HG03565 (cell line): ENCODE measurements around the gene ANO10.
"Not testable (repeated sequence)": the region's sequence is repeated elsewhere in the genome, so short reads cannot be mapped to it uniquely, and the experiment has no call there.

Source experiments
- ATAC-seq: cut with Tn5 transposase; IDR thresholded peaks from one replicate; pipeline ENCODE4 v1.9.1; 2021; ENCODE audit warnings: mild to moderate bottlenecking, moderate library complexity; ENCODE audit not compliant: unreplicated experiment

Gene ANO10

DNA sequence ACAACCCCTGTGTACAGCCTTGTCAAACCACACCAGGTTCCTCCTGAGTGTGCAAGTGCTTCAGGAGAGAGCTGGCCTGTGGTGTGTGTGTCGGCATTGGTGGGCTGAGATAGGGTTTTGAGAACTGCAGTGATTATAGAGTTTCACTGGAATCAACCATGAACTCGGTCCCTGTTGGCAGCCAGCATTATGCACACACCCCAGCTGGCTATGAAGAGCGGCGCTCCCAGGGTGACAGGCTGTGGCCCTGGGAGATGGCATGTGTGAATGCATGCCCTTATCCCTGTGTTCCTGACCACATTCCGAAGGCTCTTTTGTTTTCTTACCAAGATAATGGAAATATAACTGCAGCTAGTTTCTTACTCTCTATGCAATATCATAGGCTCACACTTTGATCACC lies 233.6 kb downstream of the ANO10 start:
- no peak for ATAC-seq

DNA sequence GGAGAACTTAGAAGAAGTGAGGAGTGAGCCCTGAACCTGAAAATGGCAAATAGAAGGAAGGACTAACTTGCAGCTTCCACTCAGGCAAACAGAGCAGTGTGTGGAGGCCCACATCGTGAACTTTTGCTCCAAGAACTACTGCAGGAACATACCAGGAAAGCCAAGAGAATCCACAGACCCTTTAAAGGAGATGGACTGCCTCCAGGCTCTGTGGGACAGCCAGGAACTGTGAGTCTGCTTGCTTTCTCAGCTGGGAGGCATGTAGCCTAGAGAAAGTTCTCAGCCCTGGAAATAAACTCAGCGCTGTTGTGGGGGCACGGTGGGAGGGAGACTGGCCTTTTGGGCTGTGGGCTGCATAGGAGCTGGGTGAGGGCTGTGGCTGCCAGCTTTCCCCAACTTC lies 242.5 kb downstream of the ANO10 start:
- ATAC-seq: no peak

DNA sequence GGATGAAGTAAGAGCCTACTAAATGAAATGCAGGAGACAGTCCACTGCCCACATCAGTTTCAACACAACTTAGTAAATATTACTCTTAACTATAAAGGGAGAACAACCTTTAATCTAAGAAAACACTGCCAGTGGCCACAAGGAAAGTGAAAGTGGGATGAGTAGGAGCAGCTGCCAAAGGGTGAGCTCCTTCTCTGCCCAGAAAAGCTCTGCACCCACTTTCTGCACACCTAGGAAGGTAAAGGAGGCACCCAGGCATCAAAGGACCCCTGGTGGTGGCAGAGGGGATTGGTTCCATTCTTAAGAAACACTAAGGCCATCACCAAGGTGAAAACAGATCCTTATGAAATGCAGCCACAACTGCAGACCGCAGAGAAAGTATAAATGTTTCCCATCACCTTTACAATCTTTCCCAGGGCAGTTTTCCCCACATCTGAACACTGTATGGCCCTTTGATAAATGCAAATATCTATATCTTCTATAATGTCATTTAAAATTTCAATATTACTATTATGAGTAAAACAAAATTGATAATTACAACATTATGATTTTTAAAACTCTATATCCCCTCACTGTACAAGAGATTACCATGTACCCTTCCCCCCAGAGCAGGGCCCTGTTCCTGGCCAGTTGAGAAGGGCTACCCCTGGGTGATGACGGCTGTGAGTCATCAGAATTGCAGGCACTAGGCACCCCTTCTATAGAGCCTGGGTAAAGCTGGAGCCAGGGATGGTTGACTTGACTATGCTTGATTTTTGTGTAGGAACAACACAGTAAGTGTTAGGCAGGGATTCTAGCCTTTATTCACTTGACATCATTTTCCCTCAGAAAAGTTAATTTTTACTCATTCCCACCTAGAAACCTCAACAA lies 243.5 kb downstream of the ANO10 start:
- peak; percentile 51 for ATAC-seq

DNA sequence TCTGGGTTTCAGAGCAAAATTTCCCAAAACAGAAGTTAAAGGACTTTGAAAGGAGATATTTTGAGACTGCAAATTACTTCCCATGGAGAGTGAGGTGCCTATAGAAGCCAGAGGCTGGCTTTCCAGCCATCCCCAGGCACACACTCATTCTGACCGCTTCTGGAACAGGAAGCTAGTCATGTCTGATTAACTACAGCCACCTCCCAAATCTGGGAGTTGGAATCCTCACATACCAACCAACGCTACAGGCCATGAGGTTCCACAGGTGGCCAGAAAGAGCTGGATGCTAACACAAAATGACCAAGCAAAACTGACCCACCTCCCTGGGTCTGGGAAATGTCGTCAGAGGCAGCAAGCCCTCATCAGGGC lies 248.3 kb downstream of the ANO10 start:
- no peak for ATAC-seq

DNA sequence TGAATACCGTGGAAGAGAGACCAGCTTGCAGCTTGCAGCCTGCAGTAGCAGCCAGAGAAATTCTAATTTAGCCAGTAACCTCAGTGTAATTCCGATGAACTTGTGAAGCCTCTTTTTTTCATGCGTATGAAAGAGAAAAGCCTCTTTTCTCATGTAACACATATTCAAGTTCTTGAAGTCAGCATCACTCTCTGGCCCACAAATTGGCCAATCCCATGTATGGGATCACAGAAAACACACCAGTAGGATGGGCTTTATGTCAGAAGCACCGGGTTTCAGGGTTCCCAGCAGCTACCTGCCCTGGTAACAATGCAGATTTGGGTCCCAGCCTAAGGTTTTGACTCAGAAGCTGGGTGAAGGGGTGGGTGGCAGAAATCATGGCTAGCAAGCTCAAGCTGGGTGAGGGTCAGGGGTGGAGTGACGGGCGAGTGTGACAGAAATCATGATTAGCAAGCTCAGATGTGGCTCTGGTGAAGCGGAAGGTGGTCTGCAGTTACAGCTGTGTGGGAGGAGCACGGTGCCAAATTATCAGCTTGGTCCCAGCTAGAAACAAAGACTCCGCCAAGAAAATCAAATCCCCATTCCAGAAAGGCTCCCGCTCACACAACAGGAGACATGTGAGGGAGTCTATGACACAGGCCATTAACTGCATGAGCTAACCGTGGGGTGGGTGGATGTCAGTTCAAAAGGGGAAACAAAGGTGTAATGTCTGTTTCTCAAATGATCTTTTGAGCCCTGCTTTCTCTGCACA lies 248.8 kb downstream of the ANO10 start:
- ATAC-seq: no peak

DNA sequence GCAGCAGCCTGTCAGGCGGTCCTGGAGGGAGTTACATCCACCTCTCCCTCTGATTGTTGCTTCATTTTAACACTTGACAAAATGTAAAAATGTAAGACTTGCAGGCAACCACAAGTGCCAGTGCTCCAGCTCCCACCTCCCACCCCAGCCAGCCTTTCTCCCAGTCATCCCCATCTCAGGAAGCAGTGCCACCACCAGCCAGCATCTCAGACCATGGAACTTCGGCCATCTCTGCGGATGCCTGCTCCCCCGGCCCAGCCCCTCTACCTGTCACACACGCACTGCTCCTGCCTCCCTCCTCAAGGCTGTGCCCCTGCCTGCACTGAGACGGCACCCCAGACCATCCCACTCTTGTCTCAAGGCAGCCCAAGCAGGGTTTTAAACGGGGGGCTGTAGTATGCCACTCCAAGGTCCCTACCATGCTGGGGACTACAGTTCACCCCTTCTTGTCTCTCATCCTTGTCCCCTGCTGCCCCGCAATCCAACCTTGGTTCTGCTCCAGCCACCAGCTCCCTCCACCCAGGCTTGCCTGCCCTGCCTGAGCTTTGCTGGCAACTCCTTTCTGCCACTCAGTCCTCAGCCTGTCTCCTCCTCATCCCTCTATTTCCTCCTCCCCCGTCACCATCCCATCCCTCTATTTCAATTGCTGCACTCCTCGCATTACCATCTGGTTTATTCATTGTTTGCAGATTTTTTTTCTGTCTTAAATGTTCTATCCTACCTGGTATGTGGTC lies 249.6 kb downstream of the ANO10 start:
- no peak for ATAC-seq

DNA sequence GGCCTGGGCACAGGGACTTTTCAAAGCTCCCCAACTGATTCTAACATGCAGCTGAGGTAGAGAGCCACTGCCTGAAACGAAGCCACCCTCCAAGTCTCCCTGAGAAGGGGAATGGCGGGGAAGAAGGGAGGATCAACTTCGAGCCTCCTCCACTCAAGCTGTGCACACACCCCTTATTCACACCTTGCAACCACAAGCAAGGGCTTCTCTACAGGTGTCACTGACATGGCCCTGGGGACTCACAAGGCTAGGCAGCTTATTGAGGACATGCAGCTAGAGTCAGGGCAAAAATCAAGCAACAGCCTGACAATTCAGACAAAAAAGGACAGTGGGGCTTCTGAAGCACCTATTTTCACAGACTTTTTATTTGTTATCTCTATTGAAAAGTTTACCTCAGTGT lies 250.3 kb downstream of the ANO10 start:
- no peak for ATAC-seq

DNA sequence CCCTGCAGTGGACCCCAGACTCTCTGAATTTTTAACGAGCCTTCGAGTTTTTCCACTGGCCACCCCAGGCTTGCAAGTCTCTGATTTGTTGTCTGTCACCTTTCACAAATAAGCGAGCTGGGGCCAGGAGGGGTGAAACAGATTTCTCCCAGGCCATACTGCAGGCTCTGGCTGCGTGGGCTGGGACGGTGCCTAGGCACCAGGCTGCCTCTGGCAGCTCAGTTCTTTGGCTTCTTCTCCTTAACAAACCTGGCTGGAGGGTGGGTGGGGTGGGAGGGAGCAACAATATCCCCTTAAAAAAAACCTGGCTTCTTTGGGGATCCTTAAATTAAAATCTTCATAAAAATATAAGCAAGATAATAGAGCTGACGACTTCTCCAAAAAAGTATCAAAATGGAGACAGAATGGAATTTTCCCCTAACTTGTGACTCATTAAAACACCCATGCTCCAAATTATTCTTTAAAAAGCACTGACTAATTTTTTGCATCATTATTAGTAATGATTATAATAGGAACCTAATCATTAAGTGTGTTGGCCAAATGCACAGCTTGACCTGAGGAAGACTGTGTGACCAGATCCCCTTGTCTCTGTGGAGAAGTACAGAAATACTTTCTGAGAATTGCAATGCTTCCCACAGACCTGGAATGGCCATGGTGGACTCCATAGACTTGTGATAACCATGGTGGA lies 251.4 kb downstream of the ANO10 start:
- ATAC-seq: no peak

DNA sequence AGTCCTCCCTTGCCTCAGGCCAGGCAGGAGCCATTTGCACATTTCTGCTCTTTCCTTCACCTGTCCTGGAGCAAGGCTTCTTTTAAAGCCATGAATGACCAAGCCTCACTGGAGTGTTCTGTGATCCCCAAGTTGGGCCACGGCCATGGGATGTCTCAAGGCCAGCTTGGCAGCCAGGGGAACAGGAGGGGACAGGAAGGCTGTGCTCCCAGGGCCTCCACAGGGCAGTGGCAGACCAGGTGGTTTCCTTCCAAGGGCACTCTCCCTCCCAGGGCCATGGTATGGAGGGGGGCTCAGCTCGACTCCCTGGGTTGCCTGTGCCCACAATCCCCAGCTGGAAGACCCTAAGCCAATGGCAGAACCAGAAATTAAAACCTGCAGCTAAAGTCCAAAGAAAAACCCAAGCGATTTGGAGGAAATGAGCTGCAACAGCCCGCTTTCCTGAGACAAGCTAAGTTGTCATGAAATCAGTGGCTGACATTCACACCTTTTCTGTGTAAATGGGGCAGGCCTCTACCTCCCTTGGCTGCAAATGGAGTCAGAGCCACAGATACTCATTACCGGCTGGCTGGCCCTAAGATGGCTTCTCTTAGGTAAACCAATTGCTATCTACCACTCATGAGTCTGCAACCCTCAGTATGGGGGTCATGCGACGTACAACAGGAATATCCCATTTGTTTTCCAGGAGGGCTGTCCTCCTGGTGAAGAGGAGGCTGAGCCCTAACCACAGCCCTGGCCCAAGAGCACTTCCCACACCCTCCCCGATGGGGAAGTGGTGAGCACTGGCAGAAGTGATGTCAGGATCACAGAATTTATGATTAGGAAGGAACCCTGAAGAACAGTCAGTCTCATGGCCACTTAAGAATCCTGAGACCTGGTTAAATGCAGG lies 252.2 kb downstream of the ANO10 start:
- ATAC-seq: no peak

DNA sequence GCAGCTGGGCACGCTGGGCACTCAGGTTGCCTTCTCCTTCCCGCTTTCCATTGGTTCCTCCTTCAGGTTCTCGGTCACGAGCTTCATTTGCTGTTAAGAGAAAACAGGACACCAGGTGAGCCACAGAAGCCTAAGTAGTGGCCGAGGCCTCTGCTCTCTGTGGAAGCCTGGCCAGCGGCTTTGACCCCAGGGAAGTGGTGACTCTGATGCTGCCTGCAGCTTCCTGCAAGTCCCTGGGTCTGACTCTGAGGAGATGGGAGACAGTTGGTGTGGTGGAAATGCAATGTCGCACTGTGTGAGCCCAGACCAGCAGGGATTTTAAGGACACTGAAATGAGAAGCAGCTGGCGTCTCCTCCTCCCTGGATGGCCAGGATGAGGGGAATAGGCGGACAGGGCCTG lies 254.9 kb downstream of the ANO10 start:
- no peak for ATAC-seq

DNA sequence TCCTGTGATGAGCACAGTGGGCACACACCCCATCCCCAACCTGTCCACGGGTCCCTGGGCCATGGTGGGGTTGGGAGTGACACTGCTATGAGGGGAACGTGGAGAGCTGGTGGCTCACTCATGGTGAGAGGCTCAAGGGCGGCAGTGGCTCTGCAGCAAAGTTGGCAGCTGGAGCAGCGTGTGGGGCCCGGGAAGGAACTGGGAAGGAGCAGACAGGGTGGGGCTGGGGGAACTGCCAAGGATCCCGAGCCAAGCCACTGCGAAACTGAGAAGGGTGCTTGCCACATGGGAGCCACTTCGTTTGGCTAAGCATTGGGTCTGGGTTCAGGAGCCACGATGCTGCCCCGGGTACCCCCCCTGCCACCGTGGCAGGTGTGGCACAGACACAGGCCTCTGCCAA lies 255.3 kb downstream of the ANO10 start:
- ATAC-seq: no peak

DNA sequence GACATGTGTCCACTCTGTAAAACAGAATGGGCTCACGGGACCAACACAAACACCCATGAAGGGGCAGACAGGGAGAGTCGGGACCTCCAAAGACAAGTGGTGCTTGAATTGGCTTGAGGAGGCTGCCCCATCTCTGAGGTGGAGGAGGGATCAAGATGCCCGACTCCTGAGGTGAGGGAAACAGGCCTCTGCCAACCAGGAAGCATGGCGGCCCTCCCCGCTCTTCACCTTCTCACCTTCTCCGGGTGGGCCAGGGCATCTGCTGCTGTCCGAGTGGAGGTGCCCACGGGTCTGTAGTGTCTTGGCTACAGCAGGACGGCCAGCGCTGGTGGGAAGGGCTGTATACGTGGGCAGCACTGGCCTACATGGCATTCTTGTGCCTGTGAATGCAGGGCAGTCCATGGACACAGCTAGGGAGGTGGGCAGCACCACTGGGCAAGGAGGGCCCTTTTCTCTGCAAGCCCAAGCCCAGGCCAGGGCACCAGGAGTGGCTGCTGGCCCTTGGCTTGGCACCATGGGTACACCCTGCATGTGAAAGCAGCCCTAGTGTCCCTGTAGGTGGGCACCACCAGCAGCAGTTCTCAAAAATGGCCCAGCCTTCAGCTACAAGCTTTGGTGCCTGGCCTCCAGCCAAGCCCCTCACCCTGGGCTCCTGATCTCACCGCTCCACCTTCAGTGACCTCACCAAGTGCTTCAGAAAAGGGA lies 256.1 kb downstream of the ANO10 start:
- ATAC-seq: no peak

DNA sequence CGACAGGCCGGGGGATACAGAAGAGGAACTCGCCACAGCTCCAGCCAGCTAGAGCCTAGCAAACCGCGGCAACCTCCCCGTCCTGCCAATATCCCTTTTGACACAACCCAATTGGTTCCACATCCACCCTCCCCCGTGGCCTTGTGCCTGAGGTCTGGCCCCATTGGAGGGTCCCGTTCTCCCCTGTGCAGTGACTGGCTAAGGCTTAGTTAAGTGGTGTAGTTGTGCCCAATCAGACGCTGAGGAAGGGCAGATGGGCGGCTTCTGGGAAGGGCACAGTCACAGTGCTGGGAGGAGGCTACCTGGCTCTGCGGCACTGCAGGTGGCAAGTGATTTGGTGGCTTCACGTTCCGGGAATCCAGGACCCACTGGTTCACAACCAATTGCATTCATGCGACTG lies 256.9 kb downstream of the ANO10 start:
- ATAC-seq: no peak

DNA sequence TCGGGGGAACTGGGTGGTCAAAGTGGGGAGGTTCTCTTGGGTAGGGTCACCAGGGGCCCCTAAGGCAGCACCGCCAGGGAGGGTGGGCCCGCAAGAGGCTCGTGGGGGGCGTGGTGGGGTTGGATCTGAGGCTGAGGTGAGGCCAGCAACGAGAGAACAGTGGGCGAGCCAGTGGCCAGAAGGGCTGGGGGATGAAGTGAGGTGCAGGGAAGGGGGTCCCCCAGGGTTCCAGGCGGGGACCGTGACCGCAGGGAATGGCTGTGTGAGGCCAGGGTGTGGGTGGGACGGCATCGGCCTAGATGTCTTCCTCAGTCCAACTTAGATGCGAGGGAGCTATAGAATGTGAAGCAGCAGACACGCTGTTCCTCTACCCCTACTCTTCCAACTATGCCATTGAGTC lies 257.3 kb downstream of the ANO10 start:
- no peak for ATAC-seq

DNA sequence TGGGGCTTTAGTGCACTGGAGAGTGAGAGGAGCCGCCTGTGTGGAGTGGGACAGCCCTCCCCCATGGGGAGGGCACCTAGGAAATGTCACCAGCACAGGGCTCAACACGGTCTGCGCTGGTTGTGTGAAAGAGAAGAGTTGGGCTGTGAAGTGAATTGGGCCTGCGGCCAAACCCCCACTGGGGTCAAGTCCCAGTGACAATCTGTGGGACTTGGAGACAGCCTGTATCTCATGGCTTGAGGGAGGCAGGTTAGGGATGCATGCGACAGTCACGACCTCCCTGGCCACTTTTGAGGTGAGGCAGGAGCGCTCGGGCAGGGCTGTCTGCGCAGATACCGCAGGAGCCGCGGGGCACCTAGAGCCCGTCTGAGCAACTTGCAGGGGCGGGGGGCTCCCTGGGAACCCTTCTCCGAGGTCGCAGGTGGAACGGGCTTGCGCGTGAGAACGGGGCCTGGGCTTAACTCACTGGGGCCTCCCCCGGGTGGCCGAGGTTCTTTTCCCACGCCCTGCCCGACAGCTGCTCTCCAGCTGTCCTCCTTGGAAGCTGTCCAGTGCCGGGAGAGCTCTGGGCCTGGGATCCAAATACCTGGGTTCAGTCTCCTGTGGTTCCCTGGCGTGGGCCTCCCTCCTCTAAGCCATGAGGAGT lies 258.1 kb downstream of the ANO10 start:
- no peak for ATAC-seq

DNA sequence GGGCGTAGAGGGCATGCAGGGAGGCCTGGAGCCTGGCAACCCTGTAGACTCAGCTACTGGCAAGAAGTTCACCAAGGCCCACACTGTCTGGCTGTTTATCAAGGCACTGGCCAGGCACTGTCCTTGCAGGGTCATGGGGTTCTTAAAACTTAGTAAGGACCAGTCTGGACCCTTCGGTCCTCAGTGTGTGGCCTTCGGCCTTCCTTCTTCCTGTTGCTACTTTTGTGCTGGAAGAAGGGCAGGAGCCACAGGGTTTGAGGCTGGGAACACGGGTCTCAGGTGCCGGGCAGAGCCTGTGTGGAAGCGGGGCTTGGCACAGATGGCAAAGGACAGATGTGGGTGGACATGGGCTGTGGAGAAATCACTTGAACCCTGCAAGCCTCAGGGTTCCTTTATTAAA lies 258.9 kb downstream of the ANO10 start:
- no peak for ATAC-seq

DNA sequence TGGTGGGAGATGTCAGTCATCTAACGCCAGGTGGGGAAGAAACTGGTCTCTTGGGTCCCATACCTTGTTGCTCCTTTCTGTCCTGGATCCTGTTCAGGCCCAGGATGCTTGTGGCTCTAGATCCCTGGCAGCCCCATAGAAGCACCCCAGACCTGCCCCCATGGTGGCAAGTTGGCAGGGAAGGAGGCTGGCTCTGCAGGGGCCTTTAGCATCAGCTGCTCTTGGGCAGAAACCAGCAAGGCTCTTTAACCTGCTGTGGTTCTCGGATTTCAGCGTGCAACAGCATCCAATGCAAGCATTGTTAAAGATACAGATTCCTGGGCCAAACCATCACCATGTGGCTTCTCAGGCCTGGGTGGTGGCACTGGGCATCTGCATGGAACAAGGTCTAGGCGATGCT lies 259.6 kb downstream of the ANO10 start:
- ATAC-seq: no peak

DNA sequence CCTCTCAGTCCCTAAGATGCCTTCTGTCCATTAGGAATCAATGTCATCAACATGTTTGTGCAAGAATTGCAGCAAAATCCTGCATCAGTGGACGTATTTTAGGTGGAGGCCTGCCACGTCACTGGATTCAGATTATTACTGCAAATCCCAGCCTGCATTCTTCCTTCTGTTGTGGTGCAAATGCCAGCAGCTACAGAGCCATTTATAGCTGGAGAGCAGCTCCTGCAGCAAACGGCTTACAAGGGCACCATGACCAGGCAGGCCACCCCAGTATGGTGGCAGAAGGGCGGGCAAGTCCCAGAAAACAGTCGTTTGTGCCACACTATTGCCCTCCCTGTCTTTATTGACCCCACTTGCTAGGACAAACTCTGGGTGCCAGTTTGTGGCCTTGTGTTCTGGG lies 260.7 kb downstream of the ANO10 start:
- ATAC-seq: no peak

DNA sequence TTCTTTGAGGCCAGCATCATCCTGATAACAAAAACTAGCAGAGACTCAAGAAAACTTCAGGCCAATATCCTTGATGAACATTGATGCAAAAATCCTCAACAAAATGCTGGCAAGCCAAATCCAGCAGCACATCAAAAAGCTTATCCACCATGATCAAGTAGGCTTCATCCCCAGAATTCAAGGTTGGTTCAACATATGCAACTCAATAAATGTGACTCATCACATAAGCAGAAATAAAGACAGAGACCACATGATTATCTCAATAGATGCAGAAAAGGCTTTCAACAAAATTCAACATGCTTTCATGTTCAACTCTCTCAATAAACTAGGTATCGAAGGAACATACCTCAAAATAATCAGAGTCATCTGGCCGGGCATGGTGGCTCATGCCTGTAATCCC lies 265.8 kb downstream of the ANO10 start:
- ATAC-seq: not testable (repeated sequence)
